Stomach (tissue), 9 donors: ENCODE measurements around the gene MTO1. TPM values are rescaled to one million over a fixed set of nuclear protein-coding genes. Genes with fewer than 3 reads are reported as not detected.
A peak's percentile ranks its signal among the peaks of the same experiment; 100 is the strongest.
"Not testable (repeated sequence)": the region's sequence is repeated elsewhere in the genome, so short reads cannot be mapped to it uniquely, and the experiment has no call there.

Experiments
- DNase-seq, 2 donors: peaks; one replicate each; pipeline versions ENCODE4 v3.0.0 to v3.0.0-alpha.2; 2013 to 2019
- H3K27ac ChIP-seq, 5 donors: fragments of 200-600 bp in 4 of 5; sonication (generic) in 4 of 5; one replicate each; pipeline ENCODE4 v1.5.1; 2013 to 2019; ENCODE audit warnings: mild to moderate bottlenecking in 1 of 5, moderate library complexity in 1 of 5
- H3K27me3 ChIP-seq, 3 donors: fragments of 200-600 bp; sonication (generic); one replicate each; pipeline ENCODE4 v1.5.1; 2017 to 2019; ENCODE audit warnings: mixed run types in 1 of 3
- H3K36me3 ChIP-seq, 4 donors: fragments of 200-600 bp; sonication (generic); 1 replicate in 3 of 4; 2 replicates in 1 of 4; pipeline ENCODE4 v1.5.1; 2016 to 2019
- H3K4me1 ChIP-seq, 4 donors: fragments of 200-600 bp; sonication (generic); one replicate each; pipeline ENCODE4 v1.5.1; 2016 to 2019
- H3K4me3 ChIP-seq, 4 donors: fragments of 200-600 bp; sonication (generic) in 3 of 4; one replicate each; pipeline ENCODE4 v1.5.1; 2016 to 2019; ENCODE audit warnings: mild to moderate bottlenecking in 1 of 4
- H3K9me3 ChIP-seq, 4 donors: fragments of 200-600 bp; sonication (generic); one replicate each; pipeline ENCODE4 v1.5.1; 2016 to 2019
- CTCF ChIP-seq, 7 experiments: fragments of 450-650 bp in 4 of 7; fragments of 200-600 bp in 3 of 7; sonication (generic) in 3 of 7; IDR thresholded peaks; one replicate each; pipeline ENCODE4 v1.5.1; 2016 to 2019; ENCODE audit warnings: antibody characterized with exemption in 7 of 7, control low read depth in 2 of 7, mild to moderate bottlenecking in 1 of 7
- EP300 ChIP-seq: sonication (generic); formaldehyde crosslinking; IDR thresholded peaks from one replicate; pipeline ENCODE4 v1.6.1; 2017; ENCODE audit warnings: antibody characterized with exemption
- POLR2A ChIP-seq, 4 donors: fragments of 450-650 bp; IDR thresholded peaks; one replicate each; pipeline ENCODE4 v1.6.1; 2016; ENCODE audit warnings: antibody characterized with exemption in 4 of 4, control low read depth in 2 of 4, mild to moderate bottlenecking in 1 of 4, moderate library complexity in 1 of 4
- POLR2AphosphoS5 ChIP-seq, 3 donors: sonication (generic); formaldehyde crosslinking; IDR thresholded peaks; one replicate each; pipeline ENCODE4 v1.6.1; 2016; ENCODE audit warnings: antibody characterized with exemption in 3 of 3
- WGBS, 5 donors: extraction: QIAGEN DNeasy Blood & Tissue Kit in 3 of 5; methylation state at CpG; one replicate each; pipeline versions ENCODE4 v1.1.5 to v1.1.7; 2013 to 2018; 5-methylcytosine and 5-hydroxymethylcytosine counted together
- intact Hi-C: fragments of 100-400 bp; cut with DNase I; formaldehyde crosslinking; loops from one replicate; pipeline ENCODE4 v1.15.1; 2023; ENCODE audit warnings: low total_unique reads
- polyA plus RNA-seq, 3 donors: library from polyadenylated mRNA; stranded (reverse); fragments of 200-250 nt; gene quantifications; one replicate each; pipeline ENCODE4 v1.2.3, GENCODE V29; 2013
- total RNA-seq, 5 donors: library from RNA; depleted of rRNA; stranded (reverse); fragments of >200 nt; gene quantifications; one replicate each; pipeline versions ENCODE4 v1.1.0 to v1.2.3, GENCODE V29; 2014 to 2016
- donor health status: healthy with polysubstance abuse.
- donor health status: Bipolar disorder and iron deficiency.
- donor health status: healthy.

Gene MTO1
- total and polyA plus RNA-seq, 8 donors: 3.2 to 53.7 (median 11.6) TPM

GRCh38 chr6:73516514-73517489 lies 55.3 kb downstream of the MTO1 start:
- Histone ChIP-seq H3K4me1 (peaks cover 36 to 56% (median 52%) of the 10 kb centered on the region in 4 donors), H3K27me3 (no peaks in the 10 kb centered on the region), H3K9me3 (no peaks in the 10 kb centered on the region), H3K36me3 (peaks cover 36 to 62% (median 54%) of the 10 kb centered on the region in 4 donors), H3K27ac (peak overlapping the region in 4 of 5 donors; percentile 50 to 74 (median 53)), H3K4me3 (peak overlapping the region in 2 of 4 donors; percentile 37 to 41)
- intact Hi-C loops: no loop called here
- DNase-seq: peak in 1 of 2 donors; percentile 26
- TF ChIP-seq CTCF (IDR thresholded peaks at IDR 0.05) (no peak), POLR2AphosphoS5 (IDR thresholded peaks at IDR 0.05) (peak in 2 of 3 donors; percentile 10 to 59), EP300 (no peak), POLR2A (IDR thresholded peaks at IDR 0.05) (peak in 1 of 4 donors; percentile 26)
- 47 to 57% (median 52%) methylated on average over 4 of the region's 4 CpGs for WGBS, 5 donors

DNA sequence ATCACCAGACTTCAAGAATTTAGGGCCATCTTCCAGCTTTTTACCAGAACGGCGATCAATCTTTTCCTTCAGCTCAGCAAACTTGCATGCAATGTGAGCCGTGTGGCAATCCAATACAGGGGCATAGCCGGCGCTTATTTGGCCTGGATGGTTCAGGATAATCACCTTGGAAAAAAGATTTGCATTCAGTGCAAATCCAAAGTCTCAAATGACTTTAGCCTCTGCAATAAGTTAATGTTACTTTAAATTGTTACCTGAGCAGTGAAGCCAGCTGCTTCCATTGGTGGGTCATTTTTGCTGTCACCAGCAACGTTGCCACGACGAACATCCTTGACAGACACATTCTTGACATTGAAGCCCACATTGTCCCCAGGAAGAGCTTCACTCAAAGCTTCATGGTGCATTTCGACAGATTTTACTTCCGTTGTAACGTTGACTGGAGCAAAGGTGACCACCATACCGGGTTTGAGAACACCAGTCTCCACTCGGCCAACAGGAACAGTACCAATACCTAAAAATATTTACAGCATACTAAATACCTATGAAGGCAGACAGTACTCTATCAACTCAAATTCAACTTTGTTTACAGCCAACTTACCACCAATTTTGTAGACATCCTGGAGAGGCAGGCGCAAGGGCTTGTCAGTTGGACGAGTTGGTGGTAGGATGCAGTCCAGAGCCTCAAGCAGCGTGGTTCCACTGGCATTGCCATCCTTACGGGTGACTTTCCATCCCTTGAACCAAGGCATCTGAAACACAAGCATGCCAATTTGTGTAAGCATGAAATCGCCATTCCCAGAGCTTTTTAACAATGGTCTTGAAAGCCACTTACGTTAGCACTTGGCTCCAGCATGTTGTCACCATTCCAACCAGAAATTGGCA lies 56.8 kb downstream of the MTO1 start:
- H3K4me3 ChIP-seq: peak overlapping the region; percentile 80 to 95 (median 87)
- WGBS, 5 donors: 8 to 20% (median 15%) methylated on average over 14 to 19 of the region's 19 CpGs
- peaks cover 36 to 62% (median 53%) of the 10 kb centered on the region in 4 donors for H3K36me3 ChIP-seq
- peak overlapping the region in 4 of 5 donors; percentile 99 to 100 (median 100) for H3K27ac ChIP-seq
- H3K9me3 ChIP-seq, intact Hi-C loops, H3K27me3 ChIP-seq: not testable (repeated sequence)
- peak; percentile 8 to 71 (median 59) for TF ChIP-seq POLR2AphosphoS5 (IDR thresholded peaks at IDR 0.05)
- peaks cover 46 to 70% (median 66%) of the 10 kb centered on the region in 4 donors for H3K4me1 ChIP-seq
- peak in 1 of 2 donors; percentile 29 for DNase-seq

DNA sequence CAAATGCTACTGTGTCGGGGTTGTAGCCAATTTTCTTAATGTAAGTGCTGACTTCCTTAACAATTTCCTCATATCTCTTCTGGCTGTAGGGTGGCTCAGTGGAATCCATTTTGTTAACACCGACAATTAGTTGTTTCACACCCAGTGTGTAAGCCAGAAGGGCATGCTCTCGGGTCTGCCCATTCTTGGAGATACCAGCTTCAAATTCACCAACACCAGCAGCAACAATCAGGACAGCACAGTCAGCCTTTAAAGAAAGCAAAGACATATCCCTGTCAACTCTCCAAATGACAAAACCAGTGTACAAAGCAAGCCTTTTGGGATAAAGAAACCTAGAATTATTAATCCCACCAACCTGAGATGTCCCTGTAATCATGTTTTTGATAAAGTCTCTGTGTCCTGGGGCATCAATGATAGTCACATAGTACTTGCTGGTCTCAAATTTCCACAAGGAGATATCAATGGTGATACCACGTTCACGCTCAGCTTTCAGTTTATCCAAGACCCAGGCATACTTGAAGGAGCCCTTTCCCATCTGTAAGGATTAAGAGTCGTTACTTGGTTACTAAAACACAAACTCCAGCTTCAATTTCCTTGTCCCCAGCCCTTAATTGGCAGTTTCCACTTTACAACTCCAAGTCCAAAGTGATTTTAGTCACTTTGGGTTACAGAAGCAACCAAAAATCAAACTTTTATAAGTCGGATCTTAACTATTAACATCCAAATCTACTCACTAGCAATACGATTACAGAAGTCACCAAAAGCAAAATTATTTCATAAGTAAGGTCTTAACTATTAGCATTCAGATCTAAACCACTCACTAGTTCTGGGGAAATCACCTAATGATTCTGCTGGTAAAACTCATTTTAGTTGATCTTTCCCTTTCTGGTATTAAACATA lies 57.7 kb downstream of the MTO1 start:
- Histone ChIP-seq H3K4me3 (peak overlapping the region; percentile 80 to 95 (median 87)), H3K27ac (peak overlapping the region in 4 of 5 donors; percentile 99 to 100 (median 100)), H3K4me1 (peaks cover 46 to 73% (median 71%) of the 10 kb centered on the region in 4 donors), H3K36me3 (peaks cover 36 to 55% (median 53%) of the 10 kb centered on the region in 4 donors)
- H3K9me3 ChIP-seq, H3K27me3 ChIP-seq, intact Hi-C loops: not testable (repeated sequence)
- WGBS, 5 donors: 3 to 9% (median 6%) methylated on average over 6 to 8 of the region's 8 CpGs
- peak in 1 of 2 donors; percentile 37 for DNase-seq

DNA sequence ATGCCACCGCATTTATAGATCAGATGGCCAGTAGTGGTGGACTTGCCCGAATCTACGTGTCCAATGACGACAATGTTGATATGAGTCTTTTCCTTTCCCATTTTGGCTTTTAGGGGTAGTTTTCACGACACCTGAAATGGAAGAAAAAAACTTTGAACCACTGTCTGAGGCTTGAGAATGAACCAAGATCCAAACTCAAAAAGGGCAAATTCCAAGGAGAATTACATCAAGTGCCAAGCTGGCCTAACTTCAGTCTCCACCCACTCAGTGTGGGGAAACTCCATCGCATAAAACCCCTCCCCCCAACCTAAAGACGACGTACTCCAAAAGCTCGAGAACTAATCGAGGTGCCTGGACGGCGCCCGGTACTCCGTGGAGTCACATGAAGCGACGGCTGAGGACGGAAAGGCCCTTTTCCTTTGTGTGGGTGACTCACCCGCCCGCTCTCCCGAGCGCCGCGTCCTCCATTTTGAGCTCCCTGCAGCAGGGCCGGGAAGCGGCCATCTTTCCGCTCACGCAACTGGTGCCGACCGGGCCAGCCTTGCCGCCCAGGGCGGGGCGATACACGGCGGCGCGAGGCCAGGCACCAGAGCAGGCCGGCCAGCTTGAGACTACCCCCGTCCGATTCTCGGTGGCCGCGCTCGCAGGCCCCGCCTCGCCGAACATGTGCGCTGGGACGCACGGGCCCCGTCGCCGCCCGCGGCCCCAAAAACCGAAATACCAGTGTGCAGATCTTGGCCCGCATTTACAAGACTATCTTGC lies 58.6 kb downstream of the MTO1 start:
- peak; percentile 73 to 90 for DNase-seq
- H3K27ac ChIP-seq: peak overlapping the region; percentile 96 to 100 (median 99)
- 0 to 1% (median 0%) methylated on average over 47 to 56 of the region's 56 CpGs for WGBS, 5 donors
- peak; percentile 3 to 92 (median 73) for TF ChIP-seq POLR2AphosphoS5 (IDR thresholded peaks at IDR 0.05)
- no peak for TF ChIP-seq EP300
- peak in 1 of 4 donors; percentile 45 for TF ChIP-seq POLR2A (IDR thresholded peaks at IDR 0.05)
- TF ChIP-seq CTCF (IDR thresholded peaks at IDR 0.05): no peak
- peaks cover 36 to 47% (median 45%) of the 10 kb centered on the region in 4 donors for H3K36me3 ChIP-seq
- H3K9me3 ChIP-seq: no peaks in the 10 kb centered on the region
- H3K27me3 ChIP-seq: no peaks in the 10 kb centered on the region
- peak overlapping the region; percentile 80 to 95 (median 87) for H3K4me3 ChIP-seq
- peaks cover 46 to 74% (median 66%) of the 10 kb centered on the region in 4 donors for H3K4me1 ChIP-seq
- intact Hi-C loops: no loop called here
